GM06990 (cell line): ENCODE measurements around the gene KLF13.

ENCODE experiments used
- DNase-seq: peaks from one replicate; pipeline ENCODE4 v3.0.0-alpha.2; 2011; ENCODE audit not compliant: insufficient read length; ENCODE audit errors: extremely low read depth
- H3K27me3 ChIP-seq: replicated peaks from 2 replicates; pipeline ENCODE4 v1.6.0; 2011; ENCODE audit warnings: low read length; ENCODE audit not compliant: control insufficient read depth, insufficient read depth
- H3K36me3 ChIP-seq: 2 replicates; pipeline ENCODE4 v1.5.1; 2011; ENCODE audit warnings: low read length; ENCODE audit not compliant: control insufficient read depth, insufficient read depth
- H3K4me3 ChIP-seq: replicated peaks from 2 replicates; pipeline ENCODE4 v1.5.1; 2011; ENCODE audit warnings: low read depth, mild to moderate bottlenecking, control low read depth, low read length
- TF ChIP-seq, protein P1 (sequence below): IDR thresholded peaks from 2 replicates; pipeline ENCODE4 v1.5.1; 2011; ENCODE audit warnings: low read length, control low read depth, mild to moderate bottlenecking, inconsistent platforms; ENCODE audit not compliant: insufficient read depth, poor library complexity, severe bottlenecking

KLF13 gene

DNA sequence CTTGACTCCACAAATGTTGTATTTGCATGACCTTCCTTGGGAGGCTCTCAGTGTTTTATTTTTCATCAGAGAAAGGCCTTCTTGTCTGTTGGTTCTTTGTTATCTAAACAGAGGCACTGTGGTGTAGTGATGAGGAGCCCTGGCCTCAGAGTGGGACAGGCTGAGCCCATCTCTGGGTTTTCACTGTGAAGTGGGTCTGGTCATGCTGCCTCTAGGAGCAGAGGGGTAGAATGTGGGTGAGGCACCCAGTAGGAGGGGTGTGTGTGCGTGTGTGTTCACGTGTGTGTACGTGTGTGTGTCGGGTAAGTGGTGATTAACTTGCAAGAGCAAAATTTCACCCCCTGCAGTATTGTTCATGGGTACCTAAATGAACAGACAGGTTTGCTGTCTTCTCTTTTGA lies 14.4 kb downstream of the KLF13 start:
- H3K4me3 ChIP-seq, result no peak overlapping the region
- H3K36me3 ChIP-seq, result peaks cover 8% of the 10 kb centered on the region
- DNase-seq, result no peak
- TF ChIP-seq, protein P1, sequence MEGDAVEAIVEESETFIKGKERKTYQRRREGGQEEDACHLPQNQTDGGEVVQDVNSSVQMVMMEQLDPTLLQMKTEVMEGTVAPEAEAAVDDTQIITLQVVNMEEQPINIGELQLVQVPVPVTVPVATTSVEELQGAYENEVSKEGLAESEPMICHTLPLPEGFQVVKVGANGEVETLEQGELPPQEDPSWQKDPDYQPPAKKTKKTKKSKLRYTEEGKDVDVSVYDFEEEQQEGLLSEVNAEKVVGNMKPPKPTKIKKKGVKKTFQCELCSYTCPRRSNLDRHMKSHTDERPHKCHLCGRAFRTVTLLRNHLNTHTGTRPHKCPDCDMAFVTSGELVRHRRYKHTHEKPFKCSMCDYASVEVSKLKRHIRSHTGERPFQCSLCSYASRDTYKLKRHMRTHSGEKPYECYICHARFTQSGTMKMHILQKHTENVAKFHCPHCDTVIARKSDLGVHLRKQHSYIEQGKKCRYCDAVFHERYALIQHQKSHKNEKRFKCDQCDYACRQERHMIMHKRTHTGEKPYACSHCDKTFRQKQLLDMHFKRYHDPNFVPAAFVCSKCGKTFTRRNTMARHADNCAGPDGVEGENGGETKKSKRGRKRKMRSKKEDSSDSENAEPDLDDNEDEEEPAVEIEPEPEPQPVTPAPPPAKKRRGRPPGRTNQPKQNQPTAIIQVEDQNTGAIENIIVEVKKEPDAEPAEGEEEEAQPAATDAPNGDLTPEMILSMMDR, result no peak
- H3K27me3 ChIP-seq, result no peaks in the 10 kb centered on the region

DNA sequence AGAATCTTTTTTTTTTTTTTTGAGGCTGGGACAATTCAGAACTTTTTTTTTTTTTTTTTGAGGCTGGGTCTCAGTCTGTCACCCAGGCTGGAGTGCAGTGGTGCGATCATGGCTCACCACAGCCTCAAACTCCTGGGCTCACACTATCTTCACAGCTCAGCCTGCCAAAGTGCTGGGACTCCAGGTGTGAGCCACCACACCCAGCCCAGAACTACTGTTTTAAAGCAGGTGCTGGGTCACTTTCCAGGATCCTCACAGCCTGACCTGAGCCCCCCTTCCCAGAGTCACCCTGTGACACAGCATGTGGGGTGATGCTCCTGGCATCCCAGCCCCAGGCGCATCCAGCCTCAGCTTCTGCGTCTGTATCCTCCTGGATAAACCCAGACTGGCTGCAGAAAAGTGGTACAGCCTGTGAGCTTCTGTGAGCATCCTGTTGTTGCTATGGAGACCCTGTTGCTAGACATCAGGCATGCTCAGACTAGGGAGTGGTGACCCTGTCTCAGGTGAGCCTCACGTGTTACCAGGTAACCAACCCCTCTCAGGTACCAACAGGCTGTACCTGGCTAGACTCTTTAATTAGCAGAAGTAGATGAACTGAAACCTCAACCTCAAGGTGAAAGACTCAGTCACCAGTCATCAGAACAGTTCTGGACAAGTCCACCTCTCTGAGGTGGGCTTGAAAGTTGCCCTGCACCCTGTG lies 15.0 kb downstream of the KLF13 start:
- no peak overlapping the region for H3K4me3 ChIP-seq
- peaks cover 8% of the 10 kb centered on the region for H3K36me3 ChIP-seq
- TF ChIP-seq, protein P1, result no peak
- no peaks in the 10 kb centered on the region for H3K27me3 ChIP-seq
- DNase-seq, result no peak

DNA sequence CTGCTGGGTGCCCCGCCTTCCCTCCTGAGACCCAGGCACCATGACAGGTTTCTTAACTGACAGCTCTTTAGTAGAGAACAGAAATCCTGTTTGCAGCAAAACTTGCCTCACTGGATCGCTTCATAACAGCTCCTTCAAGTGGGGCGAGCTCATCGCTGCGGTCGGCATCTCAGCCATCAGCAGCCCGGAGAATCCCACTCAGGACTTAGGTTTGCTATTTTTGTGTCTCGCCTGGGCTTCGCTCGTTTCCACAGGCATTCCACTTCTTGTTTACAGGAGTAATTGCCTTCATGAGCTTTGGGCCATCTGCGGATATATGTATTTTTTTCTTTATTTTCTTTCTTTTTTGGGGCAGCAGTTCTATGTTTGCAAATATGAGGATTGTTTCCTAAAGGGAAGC lies 15.7 kb downstream of the KLF13 start:
- no peak for DNase-seq
- Histone ChIP-seq H3K4me3 (no peak overlapping the region), H3K27me3 (no peaks in the 10 kb centered on the region), H3K36me3 (peaks cover 8% of the 10 kb centered on the region)
- TF ChIP-seq, protein P1, result no peak

DNA sequence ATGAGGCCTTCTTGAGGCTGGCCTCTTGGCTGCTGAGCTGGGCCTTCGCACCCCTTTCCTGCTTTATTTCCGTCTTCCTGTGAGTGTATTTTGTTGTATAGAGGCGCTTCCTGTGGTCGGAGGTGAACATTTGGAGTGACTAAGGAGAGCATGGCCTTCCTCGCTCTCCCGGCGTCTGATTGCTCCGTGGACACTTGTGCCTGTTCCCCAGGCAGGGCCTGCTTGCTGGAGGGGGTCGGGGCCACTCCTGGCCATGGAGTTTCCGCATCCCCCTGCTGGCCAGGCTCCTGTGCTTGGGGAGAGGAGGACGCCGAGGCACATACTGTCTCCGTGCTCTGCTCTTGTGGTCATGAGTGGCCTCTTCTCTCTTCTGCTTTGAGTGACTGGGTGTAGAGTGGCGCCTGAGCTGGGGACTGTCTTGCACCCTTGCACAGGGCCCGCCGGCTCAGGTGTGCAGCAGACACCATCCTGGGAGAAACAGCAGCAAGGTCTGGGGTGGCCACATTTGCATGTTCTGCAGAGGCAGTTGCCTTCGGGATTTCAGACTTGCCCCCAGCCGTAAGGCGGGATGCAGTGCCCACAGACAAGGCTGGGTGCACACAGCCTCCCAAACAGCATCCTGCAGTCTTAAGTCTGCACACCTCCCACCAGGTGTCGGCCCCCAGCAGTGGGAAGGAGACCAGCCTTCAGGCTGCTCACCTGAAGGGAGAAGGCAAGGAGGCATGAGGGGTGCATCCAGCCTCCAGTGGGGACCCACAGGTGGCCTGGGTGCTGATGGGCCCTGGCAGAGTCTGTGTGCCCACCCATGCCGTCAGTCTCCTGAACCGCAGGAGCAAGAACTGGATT lies 16.4 kb downstream of the KLF13 start:
- H3K4me3 ChIP-seq, result no peak overlapping the region
- no peak for DNase-seq
- TF ChIP-seq, protein P1, result no peak
- no peaks in the 10 kb centered on the region for H3K27me3 ChIP-seq
- peaks cover 11% of the 10 kb centered on the region for H3K36me3 ChIP-seq

DNA sequence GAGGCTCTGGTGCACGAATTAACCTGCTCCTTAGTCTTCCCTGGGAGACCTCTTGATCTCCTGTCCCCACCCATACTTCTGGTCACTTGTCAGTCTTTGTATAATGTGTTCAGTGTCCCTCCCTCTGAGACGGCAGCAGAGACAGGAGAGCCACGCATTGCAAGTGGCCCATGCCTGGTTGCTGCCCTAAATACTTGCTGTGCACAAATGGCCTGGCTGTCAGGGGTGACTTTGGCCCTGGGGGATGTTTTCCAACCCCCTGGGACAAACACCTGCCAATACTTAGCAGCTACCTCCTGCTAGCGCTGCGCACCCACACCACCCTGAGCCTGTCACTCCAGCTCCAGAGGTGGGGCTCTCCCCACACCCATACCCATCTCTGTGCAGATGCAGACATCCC lies 17.2 kb downstream of the KLF13 start:
- TF ChIP-seq, protein P1, result no peak
- Histone ChIP-seq H3K4me3 (no peak overlapping the region), H3K36me3 (peaks cover 17% of the 10 kb centered on the region)

More for the DNA sequence above, 17.2 kb downstream of the KLF13 start:
- no peaks in the 10 kb centered on the region for H3K27me3 ChIP-seq
- DNase-seq, result no peak
